ENCODE data around the gene RMRP.

The RMRP gene

GRCh38 chr9:35675204-35675603, 17.4 kb upstream of the RMRP start:
- no peak for TF ChIP-seq CTCF (IDR thresholded peaks at IDR 0.05; ENCODE audit: borderline replicate concordance, insufficient read depth, low read depth, low read length)
- H3K4me3 ChIP-seq (ENCODE audit: low read depth, low read length), result no peak overlapping the region

GRCh38 chr9:35674025-35674361, 16.2 kb upstream of the RMRP start:
- TF ChIP-seq CTCF (IDR thresholded peaks at IDR 0.05; ENCODE audit: borderline replicate concordance, insufficient read depth, low read depth, low read length), result no peak
- no peak overlapping the region for H3K4me3 ChIP-seq (ENCODE audit: low read depth, low read length)

- no peak within 1 kb of the TSS for H3K4me3 ChIP-seq (ENCODE audit: low read depth, low read length)
- TF ChIP-seq CTCF (IDR thresholded peaks at IDR 0.05; ENCODE audit: borderline replicate concordance, insufficient read depth, low read depth, low read length), result no peak
These were observed 15.6 kb upstream of the RMRP start, which contains the start of gene CA9 for GRCh38 chr9:35673132-35674024. Gene CA9 (plus strand): TSS chr9:35673928. CDS start chr9:35673960, 32 bp downstream.

- TF ChIP-seq CTCF (IDR thresholded peaks at IDR 0.05; ENCODE audit: borderline replicate concordance, insufficient read depth, low read depth, low read length), result no peak
- H3K4me3 ChIP-seq (ENCODE audit: low read depth, low read length), result no peak overlapping the region
These were observed 11.7 kb upstream of the RMRP start for GRCh38 chr9:35669331-35670145.

GRCh38 chr9:35667939-35668338, 10.1 kb upstream of the RMRP start:
- no peak for TF ChIP-seq CTCF (IDR thresholded peaks at IDR 0.05; ENCODE audit: borderline replicate concordance, insufficient read depth, low read depth, low read length)
- no peak overlapping the region for H3K4me3 ChIP-seq (ENCODE audit: low read depth, low read length)

- no peak for TF ChIP-seq CTCF (IDR thresholded peaks at IDR 0.05; ENCODE audit: borderline replicate concordance, insufficient read depth, low read depth, low read length)
- H3K4me3 ChIP-seq (ENCODE audit: low read depth, low read length), result no peak overlapping the region
These were observed 8.7 kb upstream of the RMRP start for GRCh38 chr9:35666549-35666948.
